Spleen (tissue), 11 donors: ENCODE data around the gene NHLH1. TPM values are rescaled to one million over a fixed set of nuclear protein-coding genes. Genes with fewer than 3 reads are reported as not detected.

Experiments used
- DNase-seq: peaks from one replicate; pipeline ENCODE4 v3.0.0-alpha.2; 2020
- H3K27ac ChIP-seq, 8 donors: fragments of 200-600 bp; sonication (generic) in 7 of 8; 1 replicate in 4 of 8; 2 replicates in 4 of 8; pipeline versions ENCODE4 v1.5.0 to v1.8.0; 2016 to 2021; ENCODE audit warnings: inconsistent platforms in 4 of 8, mild to moderate bottlenecking in 4 of 8, moderate library complexity in 1 of 8
- H3K27me3 ChIP-seq, 7 donors: fragments of 200-600 bp; sonication (generic) in 6 of 7; replicated peaks in 1 of 7; 1 replicate in 4 of 7; 2 replicates in 3 of 7; pipeline versions ENCODE4 v1.5.0 to v1.8.0; 2016 to 2021; ENCODE audit warnings: inconsistent platforms in 3 of 7, mild to moderate bottlenecking in 1 of 7
- H3K36me3 ChIP-seq, 6 donors: fragments of 200-600 bp; sonication (generic) in 5 of 6; 1 replicate in 4 of 6; 2 replicates in 2 of 6; pipeline versions ENCODE4 v1.5.0 to v1.8.0; 2016 to 2021; ENCODE audit warnings: inconsistent platforms in 2 of 6
- H3K4me1 ChIP-seq, 6 donors: fragments of 200-600 bp; sonication (generic) in 5 of 6; 1 replicate in 3 of 6; 2 replicates in 3 of 6; pipeline versions ENCODE4 v1.5.0 to v1.8.0; 2016 to 2021; ENCODE audit warnings: inconsistent platforms in 3 of 6
- H3K4me3 ChIP-seq, 8 donors: fragments of 200-600 bp; sonication (generic) in 7 of 8; 1 replicate in 4 of 8; 2 replicates in 4 of 8; pipeline versions ENCODE4 v1.5.0 to v1.8.0; 2016 to 2021; ENCODE audit warnings: inconsistent platforms in 4 of 8, mild to moderate bottlenecking in 4 of 8, moderate library complexity in 2 of 8
- H3K9me3 ChIP-seq, 8 donors: fragments of 200-600 bp; sonication (generic) in 7 of 8; 1 replicate in 4 of 8; 2 replicates in 4 of 8; pipeline versions ENCODE4 v1.5.0 to v1.8.0; 2016 to 2021; ENCODE audit warnings: inconsistent platforms in 4 of 8
- CTCF ChIP-seq, 11 experiments: fragments of 200-600 bp in 7 of 11; fragments of 450-650 bp in 4 of 11; sonication (generic) in 4 of 11; IDR thresholded peaks in 8 of 11; conservative IDR thresholded peaks in 3 of 11; 1 replicate in 7 of 11; 2 replicates in 4 of 11; pipeline versions ENCODE4 v1.4.0 to v1.8.0; 2016 to 2021; ENCODE audit warnings: antibody characterized with exemption in 11 of 11, inconsistent platforms in 4 of 11, mild to moderate bottlenecking in 1 of 11
- POLR2A ChIP-seq, 3 donors: fragments of 450-650 bp; IDR thresholded peaks; one replicate each; pipeline ENCODE4 v1.5.1; 2017; ENCODE audit warnings: antibody characterized with exemption in 3 of 3, mild to moderate bottlenecking in 1 of 3
- POLR2AphosphoS5 ChIP-seq, 3 donors: sonication (generic); formaldehyde crosslinking; IDR thresholded peaks; one replicate each; pipeline ENCODE4 v1.5.1; 2017; ENCODE audit warnings: antibody characterized with exemption in 3 of 3
- WGBS, 5 donors: extraction: QIAGEN DNeasy Blood & Tissue Kit in 3 of 5; methylation state at CpG; one replicate each; pipeline versions ENCODE4 v1.1.5 to v1.1.7; 2013 to 2018; 5-methylcytosine and 5-hydroxymethylcytosine counted together
- intact Hi-C: fragments of 100-400 bp; cut with DNase I; formaldehyde crosslinking; loops from one replicate; pipeline ENCODE4 v1.15.0; 2023; ENCODE audit warnings: low total_unique reads
- polyA plus RNA-seq, 3 donors: library from polyadenylated mRNA; stranded (reverse); fragments of 200-250 nt; gene quantifications; one replicate each; pipeline ENCODE4 v1.2.1, GENCODE V29; 2013
- total RNA-seq, 7 donors: library from RNA; depleted of rRNA in 3 of 7; stranded (reverse); fragments of >200 nt in 3 of 7; fragmentation: NEBNext Ultra II Directional in 4 of 7; extraction: Animal tissue kit (Norgen Biotek cat#: 25700) in 4 of 7; gene quantifications; one replicate each; pipeline versions ENCODE4 v1.1.0 to v1.2.1, GENCODE V29; 2016 to 2021
- donor health status: healthy with polysubstance abuse.
- donor health status: DM: no; HTN: no; CAD: no; lungs with moderate emphysema.
- donor health status: DM: no; HTN: no; CAD: no.
- donor health status: Bipolar disorder and iron deficiency.
- donor health status: healthy.
- donor health status: DM: no; HTN: no; CAD: no.
- donor health status: DM: yes; HTN: yes; CAD: no.

NHLH1 gene
- total and polyA plus RNA-seq, 10 donors: 0.08 to 0.56 (median 0.23) TPM; not detected in 1

DNA sequence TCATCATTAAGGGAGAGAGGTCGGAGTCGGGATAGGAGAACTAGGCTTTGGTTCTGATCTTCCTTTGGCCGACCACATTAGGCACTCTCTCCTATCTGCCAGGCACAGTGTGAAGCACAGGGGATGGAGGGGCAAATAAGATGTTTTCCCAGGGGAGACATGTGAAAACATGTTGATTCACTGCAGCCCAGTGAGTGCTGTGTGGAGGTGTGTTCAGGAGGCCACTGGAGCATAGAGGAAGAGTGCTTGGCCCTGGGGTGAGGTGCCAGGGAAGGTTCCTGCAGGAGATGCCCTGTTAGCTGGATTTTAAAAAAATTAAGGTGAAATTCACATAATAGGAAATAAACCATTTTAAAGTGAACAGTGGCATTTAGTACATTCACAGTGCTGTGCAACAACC, 37.2 kb downstream of the NHLH1 start:
- no peak for DNase-seq
- no peak overlapping the region for H3K27ac ChIP-seq
- TF ChIP-seq POLR2AphosphoS5 (IDR thresholded peaks at IDR 0.05) (no peak), POLR2A (IDR thresholded peaks at IDR 0.05) (no peak), CTCF (IDR thresholded peaks at IDR 0.05 in 8 of 11, conservative IDR thresholded peaks at IDR 0.05 in 3 of 11) (no peak)
- 83 to 97% (median 93%) methylated on average over 3 of the region's 3 CpGs for WGBS, 5 donors
- H3K36me3 ChIP-seq: no peaks in the 10 kb centered on the region
- H3K9me3 ChIP-seq: no peaks in the 10 kb centered on the region
- peaks cover 0 to 32% (median 22%) of the 10 kb centered on the region in 6 donors for H3K4me1 ChIP-seq
- intact Hi-C loops: no loop called here
- H3K4me3 ChIP-seq: no peak overlapping the region
- peaks cover 0 to 31% (median 14%) of the 10 kb centered on the region in 7 donors for H3K27me3 ChIP-seq

- intact Hi-C loops: no loop called here
- Histone ChIP-seq H3K36me3 (no peaks in the 10 kb centered on the region), H3K27me3 (peaks cover 0 to 18% (median 8%) of the 10 kb centered on the region in 7 donors), H3K9me3 (no peaks in the 10 kb centered on the region), H3K4me3 (no peak overlapping the region), H3K27ac (no peak overlapping the region), H3K4me1 (peaks cover 0 to 21% (median 15%) of the 10 kb centered on the region in 6 donors)
- no peak for DNase-seq
- 90 to 97% (median 92%) methylated on average over 2 of the region's 2 CpGs for WGBS, 5 donors
- no peak for TF ChIP-seq POLR2AphosphoS5 (IDR thresholded peaks at IDR 0.05)
- no peak for TF ChIP-seq CTCF (IDR thresholded peaks at IDR 0.05 in 8 of 11, conservative IDR thresholded peaks at IDR 0.05 in 3 of 11)
- no peak for TF ChIP-seq POLR2A (IDR thresholded peaks at IDR 0.05)
These were observed 38.5 kb downstream of the NHLH1 start for GRCh38 chr1:160405331-160405877.

DNA sequence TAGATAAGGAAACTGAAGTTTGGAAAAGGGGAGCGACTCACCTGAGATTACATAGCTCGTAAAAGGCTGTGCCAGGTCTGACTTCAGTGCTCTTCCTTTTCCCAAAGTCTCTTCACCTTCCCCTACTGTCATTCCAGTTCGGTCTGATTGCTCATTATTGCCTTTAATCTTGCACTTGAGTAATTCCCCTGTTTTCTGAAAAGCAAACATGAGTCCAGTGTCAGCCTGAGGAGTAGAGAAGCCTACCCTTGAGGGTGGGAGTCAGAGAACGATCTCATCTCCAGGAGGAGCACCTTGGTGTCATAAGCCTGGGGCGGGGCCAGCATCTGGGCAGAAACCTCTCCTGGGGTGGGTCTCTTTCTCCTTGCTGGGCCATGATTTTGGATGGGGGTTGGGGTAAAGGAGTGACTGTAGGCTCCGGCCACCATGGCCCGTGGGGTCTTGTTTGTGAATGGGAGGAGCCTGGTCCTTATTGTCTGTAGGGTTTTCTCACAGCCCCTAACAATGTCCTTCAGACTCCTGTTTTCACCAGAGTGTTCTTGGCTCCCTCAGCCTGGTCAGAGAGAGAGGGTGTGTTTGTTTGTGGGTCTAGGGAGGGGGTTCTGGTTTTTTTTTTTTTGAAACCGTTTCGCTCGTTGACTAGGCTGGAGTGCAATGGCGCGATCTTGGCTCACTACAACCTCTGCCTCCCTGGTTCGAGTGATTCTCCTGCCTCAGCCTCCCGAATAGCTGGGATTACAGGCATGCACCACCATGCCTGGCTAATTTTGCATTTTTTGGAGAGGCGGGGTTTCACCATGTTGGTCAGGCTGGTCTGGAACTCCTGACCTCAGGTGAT, 39.5 kb downstream of the NHLH1 start:
- DNase-seq: no peak
- no peaks in the 10 kb centered on the region for H3K9me3 ChIP-seq
- H3K27ac ChIP-seq: no peak overlapping the region
- no peak overlapping the region for H3K4me3 ChIP-seq
- peaks cover 0 to 8% (median 0%) of the 10 kb centered on the region in 7 donors for H3K27me3 ChIP-seq
- TF ChIP-seq POLR2A (IDR thresholded peaks at IDR 0.05): no peak
- no peak for TF ChIP-seq POLR2AphosphoS5 (IDR thresholded peaks at IDR 0.05)
- no peak for TF ChIP-seq CTCF (IDR thresholded peaks at IDR 0.05 in 8 of 11, conservative IDR thresholded peaks at IDR 0.05 in 3 of 11)
- intact Hi-C loops: no loop called here
- H3K4me1 ChIP-seq: peaks cover 0 to 12% (median 6%) of the 10 kb centered on the region in 6 donors
- H3K36me3 ChIP-seq: no peaks in the 10 kb centered on the region
- WGBS, 5 donors: 89 to 97% (median 92%) methylated on average over 14 to 15 of the region's 15 CpGs
